Measurements from ENCODE around the gene RUSC1.
"Not testable (repeated sequence)": the region's sequence is repeated elsewhere in the genome, so short reads cannot be mapped to it uniquely, and the experiment has no call there.

Gene RUSC1

DNA sequence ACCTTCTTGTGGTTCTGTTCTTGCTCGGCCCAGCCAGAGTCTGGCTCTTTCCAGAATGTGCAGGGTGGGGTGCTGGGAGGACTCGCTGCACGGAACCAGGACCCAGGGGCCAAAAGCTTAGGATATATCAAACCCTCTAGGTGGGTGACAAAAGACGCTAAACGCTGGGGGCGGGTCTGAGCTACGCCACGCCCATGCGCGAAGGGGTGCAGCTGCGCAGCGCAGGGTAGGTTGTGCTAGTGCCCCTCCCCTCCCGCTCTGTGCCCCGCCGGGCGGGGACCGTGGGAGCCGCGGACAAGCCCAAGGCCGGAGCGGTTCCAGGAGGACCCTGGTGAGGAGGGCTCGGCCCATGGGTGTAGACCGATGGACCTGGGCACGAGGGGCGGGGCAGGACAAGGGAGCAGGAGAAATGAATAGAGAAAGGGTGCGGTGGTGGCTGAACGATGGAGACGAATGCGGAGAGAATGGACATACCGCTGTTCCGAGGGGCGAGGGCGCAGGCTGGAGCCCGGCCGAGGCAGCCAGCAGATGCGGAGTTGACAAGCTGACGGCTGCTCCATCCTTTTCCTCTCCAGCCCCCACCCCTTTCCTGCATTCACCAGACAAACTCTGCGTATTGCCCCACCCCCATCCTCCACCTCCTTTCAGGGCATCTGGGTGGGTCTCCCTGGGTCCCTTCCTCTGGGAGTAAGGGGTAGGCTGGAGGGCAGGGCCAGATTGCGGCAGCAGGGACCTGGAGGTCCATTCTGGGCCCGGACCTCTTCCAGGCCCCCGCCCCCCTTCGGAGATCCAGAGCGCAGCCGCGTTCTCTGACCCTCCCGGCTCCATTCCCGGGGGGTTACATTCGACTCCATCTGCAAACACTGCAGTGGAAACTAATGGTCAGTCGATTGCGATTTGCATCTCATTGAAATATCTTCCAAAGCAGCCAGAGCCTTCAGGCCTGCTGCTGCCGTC lies at the start of gene RUSC1:
Gene RUSC1 (plus strand): TSS at position 234 of the 957 bp plus-strand sequence. CDS start 880 bp downstream, outside the sequence.
- peak in 11 of 14 donors; percentile 12 to 86 (median 41) for DNase-seq

DNA sequence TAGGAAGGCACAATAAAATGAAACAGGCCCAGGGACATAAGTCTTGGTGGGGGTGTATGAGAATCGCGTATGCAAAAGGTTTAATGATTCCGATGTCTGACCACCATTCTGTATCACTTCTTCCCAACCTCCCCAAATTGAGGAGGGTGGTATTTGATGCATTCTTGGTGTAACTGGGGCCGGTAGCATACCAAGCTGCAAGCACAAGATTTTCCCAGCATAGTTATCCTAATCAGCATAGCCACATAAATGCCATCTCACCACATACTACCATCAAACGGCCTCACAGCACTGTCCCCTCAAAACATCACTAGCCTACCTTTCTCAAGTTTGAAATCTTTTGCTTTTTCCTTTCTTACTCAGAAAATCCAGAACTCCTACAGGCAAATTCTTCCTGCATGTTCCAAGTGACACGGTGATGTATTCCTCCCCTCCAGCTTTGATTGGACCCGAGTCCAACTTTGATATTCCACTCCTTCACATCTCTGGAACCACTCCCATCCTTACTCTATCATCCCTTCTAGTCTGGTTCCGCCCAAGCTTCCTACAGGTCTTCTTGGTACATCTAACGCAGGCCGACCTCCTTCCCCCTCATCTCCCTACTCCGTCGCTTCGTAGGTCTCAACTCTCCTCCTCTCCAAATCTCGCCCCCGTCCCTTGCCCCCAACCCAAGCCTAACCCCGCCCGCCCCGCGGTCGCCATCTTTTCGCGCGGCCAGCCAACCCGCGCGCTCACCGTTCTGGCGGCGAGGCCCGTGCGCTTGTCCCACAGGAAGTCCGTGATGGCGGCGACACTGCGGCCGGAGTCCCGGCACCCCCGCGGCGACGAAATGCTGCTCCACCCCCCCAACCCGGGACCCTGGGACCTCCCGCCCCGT lies 48.0 kb upstream of the RUSC1 start:
- peak in 1 of 14 donors; percentile 69 for DNase-seq

GRCh38 chr1:155273343-155274245 lies 47.1 kb upstream of the RUSC1 start, which contains the start of gene CLK2:
TSS of gene CLK2 (minus strand) at chr1:155273504. CDS start at chr1:155270977, 2,527 bp downstream.
- DNase-seq: peak; percentile 41 to 94 (median 83)

DNA sequence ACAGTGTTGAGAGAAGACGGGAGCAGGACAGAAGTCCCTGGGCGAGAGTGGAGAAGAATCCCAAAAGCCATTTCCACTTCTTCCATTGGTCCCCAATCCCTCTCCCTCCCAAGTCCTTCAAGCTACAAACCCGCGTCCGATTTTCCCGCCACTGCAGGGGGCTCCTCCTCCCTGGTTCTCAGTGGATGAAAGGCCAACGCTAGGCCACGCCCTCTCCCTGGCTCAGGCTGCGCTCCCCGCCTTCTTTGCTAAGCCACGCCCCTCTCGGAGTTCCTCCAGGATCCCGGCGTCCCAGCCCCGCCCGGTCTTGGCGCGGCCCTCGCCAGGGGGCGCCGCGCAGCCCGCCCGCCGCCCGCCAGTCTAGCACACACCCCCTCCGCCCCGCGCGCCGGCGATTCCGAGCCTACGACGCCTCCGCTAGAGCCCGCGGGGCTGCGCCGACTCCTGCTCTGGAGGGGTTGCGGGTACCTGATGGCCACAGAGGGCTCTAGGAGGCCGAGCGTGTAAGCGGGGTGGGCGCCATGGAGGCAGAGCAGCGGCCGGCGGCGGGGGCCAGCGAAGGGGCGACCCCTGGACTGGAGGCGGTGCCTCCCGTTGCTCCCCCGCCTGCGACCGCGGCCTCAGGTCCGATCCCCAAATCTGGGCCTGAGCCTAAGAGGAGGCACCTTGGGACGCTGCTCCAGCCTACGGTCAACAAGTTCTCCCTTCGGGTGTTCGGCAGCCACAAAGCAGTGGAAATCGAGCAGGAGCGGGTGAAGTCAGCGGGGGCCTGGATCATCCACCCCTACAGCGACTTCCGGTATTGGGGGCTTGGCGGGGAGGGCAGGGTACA lies 43.4 kb upstream of the RUSC1 start, which contains the start of gene HCN3:
Gene HCN3 (plus strand): TSS at position 394 of the 832 bp plus-strand sequence. CDS start 128 bp downstream, at position 522.
- DNase-seq: peak; percentile 42 to 94 (median 90)

GRCh38 chr1:155277902-155278688 lies 42.6 kb upstream of the RUSC1 start:
- peak in 5 of 14 donors; percentile 19 to 75 (median 37) for DNase-seq

DNA sequence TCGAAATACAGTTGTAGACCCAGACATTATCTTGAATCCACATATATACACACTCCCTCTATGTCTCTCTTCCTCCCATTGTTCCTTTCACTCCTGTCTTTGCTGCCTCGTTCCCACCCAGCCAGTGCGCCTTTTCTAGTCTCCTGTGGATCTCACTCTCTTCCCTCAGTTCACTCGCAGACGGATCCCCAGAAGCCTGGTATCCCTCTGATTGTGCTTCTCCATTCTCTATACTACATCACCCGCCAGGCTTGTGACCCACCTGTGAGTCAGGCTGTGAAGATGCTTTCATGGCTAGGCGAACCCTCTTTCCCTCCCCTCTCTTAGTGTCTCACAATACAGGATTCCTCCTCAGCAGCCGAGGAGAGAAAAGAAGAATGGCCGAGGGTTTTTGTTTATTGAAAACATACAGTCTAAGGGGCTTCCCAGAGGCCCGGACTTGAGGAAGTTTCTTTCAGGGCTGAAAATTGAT lies 42.0 kb upstream of the RUSC1 start:
- DNase-seq: peak in 1 of 14 donors; percentile 8

DNA sequence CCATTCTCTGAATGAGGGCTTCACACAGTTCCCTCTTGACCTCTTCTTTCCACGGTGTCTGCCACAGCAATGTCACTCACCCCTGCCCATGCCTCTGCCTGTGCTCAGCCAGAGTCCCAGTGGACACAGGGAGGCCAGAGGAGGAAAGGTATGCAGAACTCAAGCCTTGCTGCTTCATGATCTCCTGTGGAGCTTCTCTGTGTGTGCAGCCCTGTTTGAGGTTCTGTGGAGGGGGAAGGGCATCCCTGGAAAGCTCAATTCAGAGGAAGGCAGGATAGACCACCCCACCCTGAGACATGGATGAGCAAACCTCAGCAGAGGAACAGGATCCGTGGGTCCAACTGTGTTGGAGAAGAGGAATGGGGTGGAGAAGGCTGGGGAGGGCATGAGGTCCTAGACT lies 41.4 kb upstream of the RUSC1 start:
- no peak for DNase-seq

GRCh38 chr1:155282488-155283091 lies 38.1 kb upstream of the RUSC1 start:
- no peak for DNase-seq

DNA sequence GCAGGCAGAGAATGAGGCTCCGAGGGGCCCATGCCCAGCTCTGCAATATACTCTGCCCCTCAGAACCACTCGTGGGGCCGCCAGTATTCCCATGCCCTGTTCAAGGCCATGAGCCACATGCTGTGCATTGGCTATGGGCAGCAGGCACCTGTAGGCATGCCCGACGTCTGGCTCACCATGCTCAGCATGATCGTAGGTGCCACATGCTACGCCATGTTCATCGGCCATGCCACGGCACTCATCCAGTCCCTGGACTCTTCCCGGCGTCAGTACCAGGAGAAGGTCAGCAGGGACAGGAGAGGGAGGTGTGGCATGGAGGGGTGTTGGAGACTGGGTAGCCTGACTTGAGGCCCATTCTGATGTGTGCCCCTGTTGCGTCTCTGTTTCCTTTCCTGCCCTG lies 36.2 kb upstream of the RUSC1 start:
- DNase-seq: no peak

DNA sequence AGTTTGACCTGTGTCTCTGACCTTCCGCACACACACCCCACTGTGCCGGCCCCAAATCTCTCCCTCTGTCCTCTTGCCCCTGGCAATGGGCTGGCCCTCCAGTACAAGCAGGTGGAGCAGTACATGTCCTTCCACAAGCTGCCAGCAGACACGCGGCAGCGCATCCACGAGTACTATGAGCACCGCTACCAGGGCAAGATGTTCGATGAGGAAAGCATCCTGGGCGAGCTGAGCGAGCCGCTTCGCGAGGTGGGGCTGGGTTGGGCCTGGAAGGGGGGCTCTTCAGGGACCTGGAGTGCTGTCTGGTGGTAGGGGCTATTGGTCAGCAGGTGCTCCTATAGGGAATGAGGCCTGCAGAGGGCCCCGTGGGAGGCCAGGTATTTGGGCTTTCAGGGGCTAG lies 35.6 kb upstream of the RUSC1 start:
- no peak for DNase-seq

GRCh38 chr1:155285631-155286044 lies 35.1 kb upstream of the RUSC1 start:
- no peak for DNase-seq

DNA sequence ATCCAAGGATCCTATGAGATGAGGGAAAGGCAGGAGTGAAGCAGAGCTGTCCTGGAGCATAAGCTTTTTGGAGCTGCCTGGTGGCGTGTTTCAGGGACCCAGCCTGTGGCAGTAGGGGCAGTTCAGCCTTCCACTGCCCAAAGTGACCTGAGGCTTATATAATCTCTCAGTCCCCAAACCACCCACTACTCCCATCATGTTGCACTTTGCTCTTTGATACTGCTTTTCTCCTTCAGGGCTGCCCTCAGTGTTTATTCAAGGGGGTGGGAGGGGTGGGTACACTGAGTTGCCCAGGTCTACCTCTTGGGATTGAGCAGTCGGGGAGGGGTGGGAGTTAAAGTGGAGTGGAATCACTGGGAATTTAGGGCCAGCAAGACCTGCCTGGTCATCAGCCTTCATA lies 34.1 kb upstream of the RUSC1 start:
- no peak for DNase-seq

DNA sequence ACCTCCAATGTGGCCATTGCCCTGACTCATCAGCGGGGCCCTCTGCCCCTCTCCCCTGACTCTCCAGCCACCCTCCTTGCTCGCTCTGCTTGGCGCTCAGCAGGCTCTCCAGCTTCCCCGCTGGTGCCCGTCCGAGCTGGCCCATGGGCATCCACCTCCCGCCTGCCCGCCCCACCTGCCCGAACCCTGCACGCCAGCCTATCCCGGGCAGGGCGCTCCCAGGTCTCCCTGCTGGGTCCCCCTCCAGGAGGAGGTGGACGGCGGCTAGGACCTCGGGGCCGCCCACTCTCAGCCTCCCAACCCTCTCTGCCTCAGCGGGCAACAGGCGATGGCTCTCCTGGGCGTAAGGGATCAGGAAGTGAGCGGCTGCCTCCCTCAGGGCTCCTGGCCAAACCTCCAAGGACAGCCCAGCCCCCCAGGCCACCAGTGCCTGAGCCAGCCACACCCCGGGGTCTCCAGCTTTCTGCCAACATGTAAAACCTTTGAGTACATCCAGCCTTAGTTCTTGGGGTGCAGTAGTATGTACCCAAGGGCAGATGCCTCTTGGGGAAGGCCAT lies 32.6 kb upstream of the RUSC1 start:
- DNase-seq: no peak

- not testable (repeated sequence) for DNase-seq
These were observed 29.7 kb upstream of the RUSC1 start for GRCh38 chr1:155291006-155291405.

GRCh38 chr1:155293086-155293749 lies 27.5 kb upstream of the RUSC1 start:
- no peak for DNase-seq

DNA sequence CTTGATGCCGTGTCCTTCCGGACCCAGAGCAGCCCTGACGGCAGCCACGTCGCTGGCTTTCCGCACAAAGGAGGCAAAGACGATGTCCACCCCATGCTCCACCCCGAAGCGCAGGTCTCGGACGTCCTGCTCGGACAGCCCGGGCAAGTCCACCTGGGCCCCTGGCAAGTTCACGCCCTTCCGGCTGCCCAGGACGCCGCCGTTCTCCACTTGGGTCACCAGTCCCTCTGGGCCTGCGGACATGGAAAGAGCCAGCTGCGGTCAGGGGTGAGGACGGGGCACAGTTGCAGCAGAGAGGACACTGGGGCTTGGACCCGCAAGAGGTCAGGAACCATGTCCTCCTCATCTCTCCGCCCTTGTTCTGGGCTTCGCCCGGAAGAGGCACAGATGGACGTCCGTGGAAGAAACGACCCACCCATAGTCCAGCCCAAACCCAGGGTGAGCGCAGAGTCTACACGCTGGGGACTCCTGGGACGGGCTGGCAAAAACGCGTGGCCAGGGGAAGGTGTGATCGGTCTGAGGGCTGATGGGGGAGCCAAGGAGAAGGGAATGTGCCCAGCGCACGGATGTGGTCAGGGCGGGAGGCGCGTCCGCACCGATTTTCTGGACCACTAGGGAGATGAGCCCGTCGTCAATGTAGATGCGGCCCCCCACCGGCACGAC lies 26.0 kb upstream of the RUSC1 start:
- no peak for DNase-seq

GRCh38 chr1:155295183-155295941 lies 25.3 kb upstream of the RUSC1 start:
- DNase-seq: no peak
